MM.1S (cell line): ENCODE results near the gene SCRG1.

Source experiments
- DNase-seq: peaks from one replicate; pipeline ENCODE4 v3.0.0-alpha.2; 2015
- H2AFZ ChIP-seq: fragments of 300-600 bp; sonication (generic); 2 replicates; pipeline ENCODE4 v1.6.0; 2016; ENCODE audit warnings: antibody characterized with exemption, low read length
- H3F3A ChIP-seq: fragments of 300-600 bp; sonication (generic); 2 replicates; pipeline ENCODE4 v1.6.1; 2016; ENCODE audit warnings: mild to moderate bottlenecking, antibody characterized with exemption, low read length, moderate library complexity, mixed read lengths; ENCODE audit not compliant: insufficient read depth
- H3K27ac ChIP-seq: fragments of 300-600 bp; sonication (generic); 2 replicates; pipeline ENCODE4 v1.5.1; 2016; ENCODE audit warnings: mild to moderate bottlenecking, low read length
- H3K27me3 ChIP-seq: fragments of 300-600 bp; sonication (generic); replicated peaks from 2 replicates; pipeline ENCODE4 v1.6.0; 2016; ENCODE audit warnings: low read length; ENCODE audit not compliant: insufficient read depth
- H3K36me3 ChIP-seq: fragments of 300-600 bp; sonication (generic); replicated peaks from 2 replicates; pipeline ENCODE4 v1.6.1; 2016; ENCODE audit warnings: mild to moderate bottlenecking, low read length, mixed read lengths; ENCODE audit not compliant: insufficient read depth
- H3K4me1 ChIP-seq: fragments of 300-600 bp; sonication (generic); 2 replicates; pipeline ENCODE4 v1.6.1; 2016; ENCODE audit warnings: low read length, mixed read lengths
- H3K4me2 ChIP-seq: fragments of 300-600 bp; sonication (generic); 2 replicates; pipeline ENCODE4 v1.6.0; 2016; ENCODE audit warnings: low read depth, low read length
- H3K4me3 ChIP-seq: fragments of 300-600 bp; sonication (generic); 2 replicates; pipeline ENCODE4 v1.5.1; 2016; ENCODE audit warnings: low read length, mixed read lengths
- H3K79me2 ChIP-seq: fragments of 300-600 bp; sonication (generic); 2 replicates; pipeline ENCODE4 v1.6.1; 2016; ENCODE audit warnings: mixed run types, low read length, mixed read lengths
- H3K9ac ChIP-seq: fragments of 300-600 bp; sonication (generic); 2 replicates; pipeline ENCODE4 v1.6.1; 2016; ENCODE audit warnings: low read length, mixed read lengths
- H3K9me2 ChIP-seq: fragments of 300-600 bp; sonication (generic); replicated peaks from 2 replicates; pipeline ENCODE4 v1.6.1; 2016; ENCODE audit warnings: mild to moderate bottlenecking, low read length, mixed read lengths; ENCODE audit not compliant: insufficient read depth
- H3K9me3 ChIP-seq: fragments of 300-600 bp; sonication (generic); replicated peaks from 2 replicates; pipeline ENCODE4 v1.6.1; 2016; ENCODE audit warnings: mild to moderate bottlenecking, low read length, mixed read lengths; ENCODE audit not compliant: insufficient read depth
- H4K20me1 ChIP-seq: fragments of 300-600 bp; sonication (generic); 2 replicates; pipeline ENCODE4 v1.6.1; 2016; ENCODE audit warnings: mild to moderate bottlenecking, low read length, moderate library complexity, mixed read lengths; ENCODE audit not compliant: insufficient read depth
- EZH2 ChIP-seq: fragments of 300-600 bp; sonication (generic); optimal IDR thresholded peaks from 2 replicates; pipeline ENCODE3; 2017; ENCODE audit warnings: low read depth, mild to moderate bottlenecking, antibody characterized with exemption, low read length, mixed read lengths
- EZH2phosphoT487 ChIP-seq: fragments of 300-600 bp; sonication (generic); IDR thresholded peaks from 2 replicates; pipeline ENCODE4 v1.6.1; 2018; ENCODE audit warnings: antibody characterized with exemption, low read length
- TF ChIP-seq, protein P1 (sequence below): fragments of 300-600 bp; sonication (generic); IDR thresholded peaks from 2 replicates; pipeline ENCODE4 v1.5.1; 2016; ENCODE audit warnings: antibody characterized with exemption, low read length, mixed read lengths

The SCRG1 gene

DNA sequence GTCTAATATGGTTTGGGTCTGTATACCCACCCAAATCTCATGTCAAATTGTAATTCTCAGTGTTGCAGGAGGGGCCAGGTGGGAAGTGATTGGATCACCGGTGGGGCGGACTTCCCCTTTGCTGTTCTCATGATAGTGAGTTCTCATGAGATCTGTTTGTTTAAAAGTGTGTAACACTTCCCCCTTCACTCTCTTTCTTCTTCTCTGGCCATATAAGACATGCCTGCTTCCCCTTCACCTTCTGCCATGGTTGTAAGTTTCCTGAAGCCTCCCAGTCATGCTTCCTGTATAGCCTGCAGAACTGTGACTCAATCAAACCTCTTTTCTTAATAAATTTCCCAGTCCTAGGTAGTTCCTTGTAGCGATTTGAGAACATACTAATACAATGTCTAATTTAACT lies 19.7 kb upstream of the SCRG1 start:
- Histone ChIP-seq H3K27me3 (no peaks in the 10 kb centered on the region), H4K20me1 (no peaks in the 10 kb centered on the region), H3K9me2 (no peaks in the 10 kb centered on the region), H3K36me3 (no peaks in the 10 kb centered on the region), H3K27ac (no peak overlapping the region), H3K9me3 (no peaks in the 10 kb centered on the region), H2AFZ (no peak overlapping the region), H3K9ac (no peak overlapping the region), H3K4me3 (no peak overlapping the region), H3K4me1 (no peaks in the 10 kb centered on the region), H3K4me2 (no peak overlapping the region), H3K79me2 (no peaks in the 10 kb centered on the region), H3F3A (no peaks in the 10 kb centered on the region)
- no peak for DNase-seq
- TF ChIP-seq EZH2 (no peak), EZH2phosphoT487 (no peak)
- TF ChIP-seq, protein P1, sequence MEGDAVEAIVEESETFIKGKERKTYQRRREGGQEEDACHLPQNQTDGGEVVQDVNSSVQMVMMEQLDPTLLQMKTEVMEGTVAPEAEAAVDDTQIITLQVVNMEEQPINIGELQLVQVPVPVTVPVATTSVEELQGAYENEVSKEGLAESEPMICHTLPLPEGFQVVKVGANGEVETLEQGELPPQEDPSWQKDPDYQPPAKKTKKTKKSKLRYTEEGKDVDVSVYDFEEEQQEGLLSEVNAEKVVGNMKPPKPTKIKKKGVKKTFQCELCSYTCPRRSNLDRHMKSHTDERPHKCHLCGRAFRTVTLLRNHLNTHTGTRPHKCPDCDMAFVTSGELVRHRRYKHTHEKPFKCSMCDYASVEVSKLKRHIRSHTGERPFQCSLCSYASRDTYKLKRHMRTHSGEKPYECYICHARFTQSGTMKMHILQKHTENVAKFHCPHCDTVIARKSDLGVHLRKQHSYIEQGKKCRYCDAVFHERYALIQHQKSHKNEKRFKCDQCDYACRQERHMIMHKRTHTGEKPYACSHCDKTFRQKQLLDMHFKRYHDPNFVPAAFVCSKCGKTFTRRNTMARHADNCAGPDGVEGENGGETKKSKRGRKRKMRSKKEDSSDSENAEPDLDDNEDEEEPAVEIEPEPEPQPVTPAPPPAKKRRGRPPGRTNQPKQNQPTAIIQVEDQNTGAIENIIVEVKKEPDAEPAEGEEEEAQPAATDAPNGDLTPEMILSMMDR = no peak

DNA sequence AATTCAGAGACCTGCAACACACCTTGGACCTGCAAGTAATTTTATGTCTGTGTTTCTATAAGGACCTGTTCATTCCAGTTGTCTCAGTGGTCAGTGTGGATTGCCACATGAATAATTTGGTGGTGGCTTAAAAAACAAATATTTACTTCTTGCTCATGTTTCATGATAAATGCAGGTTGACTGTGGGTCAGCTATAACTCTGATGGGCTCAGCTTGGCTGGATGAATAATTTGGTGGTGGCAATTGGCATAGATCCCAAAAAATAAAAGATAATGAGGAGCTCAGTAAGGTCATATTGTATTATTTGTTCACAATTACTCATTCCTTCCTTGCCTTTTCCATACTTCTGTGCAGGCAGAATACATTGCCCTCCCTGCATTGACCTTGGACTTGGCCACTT lies 18.9 kb upstream of the SCRG1 start:
- H3K9ac ChIP-seq = no peak overlapping the region
- H3K9me2 ChIP-seq = no peaks in the 10 kb centered on the region
- no peak overlapping the region for H3K4me3 ChIP-seq
- H3K4me1 ChIP-seq = no peaks in the 10 kb centered on the region
- H3K36me3 ChIP-seq = no peaks in the 10 kb centered on the region
- H2AFZ ChIP-seq = no peak overlapping the region
- H3K27ac ChIP-seq = no peak overlapping the region
- no peaks in the 10 kb centered on the region for H3K9me3 ChIP-seq
- no peaks in the 10 kb centered on the region for H3K27me3 ChIP-seq
- TF ChIP-seq, protein P1 = no peak
- TF ChIP-seq EZH2 = no peak
- no peaks in the 10 kb centered on the region for H4K20me1 ChIP-seq
- no peaks in the 10 kb centered on the region for H3F3A ChIP-seq
- no peak for DNase-seq
- H3K79me2 ChIP-seq = no peaks in the 10 kb centered on the region
- H3K4me2 ChIP-seq = no peak overlapping the region

DNA sequence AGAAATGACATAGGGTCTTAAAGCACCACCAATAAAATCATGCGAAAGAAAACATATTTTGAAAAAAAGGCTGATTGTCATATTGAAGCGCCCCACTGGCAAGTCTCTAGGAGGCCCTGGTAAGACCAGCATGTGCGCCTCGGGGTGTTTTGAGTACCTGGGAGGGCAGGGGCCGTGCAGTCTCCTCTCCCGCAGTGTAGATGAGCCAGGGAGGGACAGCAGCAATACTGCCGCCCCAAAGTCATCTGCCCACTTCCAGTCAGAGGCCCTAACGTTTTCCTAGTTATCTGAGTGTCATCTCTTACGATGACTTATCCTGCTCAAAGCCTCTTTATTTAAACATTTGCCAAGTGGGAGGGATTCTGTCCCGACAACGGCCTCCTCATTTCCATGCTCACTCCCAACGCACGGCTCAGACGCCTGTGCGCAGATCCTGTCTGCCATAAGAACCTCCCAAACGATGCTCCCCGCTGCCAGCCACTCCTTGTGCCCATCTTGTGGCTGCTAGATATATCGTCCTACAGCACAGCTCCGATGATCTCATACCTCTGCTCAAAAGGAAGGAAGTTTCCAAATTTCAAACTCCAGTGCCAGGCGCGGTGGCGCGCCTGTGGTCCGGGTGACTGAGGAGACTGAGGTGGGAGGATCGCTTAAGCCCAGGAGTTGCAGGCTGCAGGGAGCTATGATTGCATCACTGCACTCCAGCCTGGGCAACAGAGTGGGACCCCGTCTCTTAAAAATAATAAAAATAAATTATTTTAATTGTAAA lies 17.2 kb upstream of the SCRG1 start:
- H2AFZ ChIP-seq = no peak overlapping the region

More for the DNA sequence above, 17.2 kb upstream of the SCRG1 start:
- no peak overlapping the region for H3K4me3 ChIP-seq
- no peaks in the 10 kb centered on the region for H3F3A ChIP-seq
- no peaks in the 10 kb centered on the region for H4K20me1 ChIP-seq
- no peaks in the 10 kb centered on the region for H3K9me3 ChIP-seq
- DNase-seq = no peak
- no peaks in the 10 kb centered on the region for H3K9me2 ChIP-seq
- no peaks in the 10 kb centered on the region for H3K27me3 ChIP-seq
- TF ChIP-seq, protein P1 = no peak
- TF ChIP-seq EZH2 (no peak), EZH2phosphoT487 (no peak)
- H3K79me2 ChIP-seq = no peaks in the 10 kb centered on the region
- no peak overlapping the region for H3K4me2 ChIP-seq
- no peak overlapping the region for H3K27ac ChIP-seq
- H3K4me1 ChIP-seq = no peaks in the 10 kb centered on the region
- H3K36me3 ChIP-seq = no peaks in the 10 kb centered on the region
- no peak overlapping the region for H3K9ac ChIP-seq
